WTC11 (cell line): ENCODE measurements around the gene ZNF407. TPM values are rescaled to one million over a fixed set of nuclear protein-coding genes. Genes with fewer than 3 reads are reported as not detected.

ENCODE experiments used
- ATAC-seq: fragments of 200-7000 bp; cut with Tn5 transposase; 2 replicates; pipeline ENCODE4 v1.10.0; 2021; ENCODE audit warnings: mild to moderate bottlenecking, moderate library complexity
- CTCF ChIA-PET: fragments of 300-600 bp; sonication (Branson Sonifier 250); formaldehyde crosslinking; loops from one replicate; lab custom pipeline; 2021; ENCODE audit warnings: antibody characterized with exemption; lab: Charles Lee
- POLR2A ChIA-PET: fragments of 350-600 bp; sonication (Branson Sonifier 250); formaldehyde crosslinking; loops from one replicate; lab custom pipeline; 2021; ENCODE audit warnings: antibody characterized with exemption; lab: Charles Lee
- DNase-seq: peaks from one replicate; pipeline ENCODE4 v3.0.0; 2021; ENCODE audit warnings: low spot score
- H3K27ac Mint-ChIP-seq: 2 replicates; pipeline ENCODE4 v1.8.0; 2021; ENCODE audit warnings: mixed read lengths
- H3K27me3 Mint-ChIP-seq: 2 replicates; pipeline ENCODE4 v1.8.0; 2021; ENCODE audit warnings: low read depth, mild to moderate bottlenecking, moderate library complexity, mixed read lengths
- H3K36me3 Mint-ChIP-seq: 2 replicates; pipeline ENCODE4 v1.8.0; 2021; ENCODE audit warnings: mixed read lengths
- H3K4me1 Mint-ChIP-seq: 2 replicates; pipeline ENCODE4 v1.8.0; 2022; ENCODE audit warnings: mixed read lengths
- H3K4me3 Mint-ChIP-seq: 2 replicates; pipeline ENCODE4 v1.8.0; 2021; ENCODE audit warnings: mild to moderate bottlenecking, moderate library complexity, mixed read lengths
- H3K9me3 Mint-ChIP-seq: 2 replicates; pipeline ENCODE4 v1.8.0; 2021; ENCODE audit warnings: mixed read lengths
- AFF4 ChIP-seq: sonication (generic); formaldehyde crosslinking; IDR thresholded peaks from 2 replicates; pipeline ENCODE4 v1.8.1; 2023; ENCODE audit warnings: mild to moderate bottlenecking, missing genetic modification reagents, borderline replicate concordance
- ARID4B ChIP-seq: sonication (generic); formaldehyde crosslinking; IDR thresholded peaks from 2 replicates; pipeline ENCODE4 v1.8.0; 2023; ENCODE audit warnings: missing genetic modification reagents, mild to moderate bottlenecking, borderline replicate concordance
- EMX1 ChIP-seq: fragments of 250-450 bp; sonication (Bioruptor Pico); IDR thresholded peaks from 2 replicates; pipeline ENCODE4 v1.8.0; 2021; ENCODE audit warnings: mild to moderate bottlenecking
- HMGA2 ChIP-seq: fragments of 250-450 bp; sonication (Bioruptor Pico); IDR thresholded peaks from 2 replicates; pipeline ENCODE4 v1.4.0; 2021; ENCODE audit warnings: mild to moderate bottlenecking, moderate library complexity
- MXD4 ChIP-seq: fragments of 250-450 bp; sonication (Bioruptor Pico); IDR thresholded peaks from 2 replicates; pipeline ENCODE4 v1.8.0; 2021; ENCODE audit warnings: mild to moderate bottlenecking, moderate library complexity, borderline replicate concordance
- MYBL2 ChIP-seq: sonication (generic); formaldehyde crosslinking; IDR thresholded peaks from 2 replicates; pipeline ENCODE4 v1.8.1; 2023; ENCODE audit warnings: mild to moderate bottlenecking, moderate library complexity, missing genetic modification reagents
- NFATC4 ChIP-seq: fragments of 250-450 bp; sonication (Bioruptor Pico); IDR thresholded peaks from 2 replicates; pipeline ENCODE4 v1.9.0; 2021; ENCODE audit warnings: mild to moderate bottlenecking
- NFE2L1 ChIP-seq: sonication (generic); formaldehyde crosslinking; IDR thresholded peaks from 2 replicates; pipeline ENCODE4 v1.8.1; 2023; ENCODE audit warnings: missing genetic modification reagents
- NFYB ChIP-seq: sonication (generic); formaldehyde crosslinking; conservative IDR thresholded peaks from 2 replicates; pipeline ENCODE4 v1.8.0; 2022; ENCODE audit warnings: low read depth, missing genetic modification reagents
- NR2C2 ChIP-seq: sonication (generic); formaldehyde crosslinking; IDR thresholded peaks from 2 replicates; pipeline ENCODE4 v1.8.0; 2022; ENCODE audit warnings: mild to moderate bottlenecking, missing genetic modification reagents
- OVOL2 ChIP-seq: fragments of 250-450 bp; sonication (Bioruptor Pico); IDR thresholded peaks from 2 replicates; pipeline ENCODE4 v1.9.0; 2021; ENCODE audit warnings: mild to moderate bottlenecking, borderline replicate concordance
- PRDM15 ChIP-seq: sonication (generic); formaldehyde crosslinking; IDR thresholded peaks from 2 replicates; pipeline ENCODE4 v1.8.0; 2022; ENCODE audit warnings: missing genetic modification reagents
- SMAD4 ChIP-seq: sonication (generic); formaldehyde crosslinking; IDR thresholded peaks from 2 replicates; pipeline ENCODE4 v1.8.0; 2022; ENCODE audit warnings: mild to moderate bottlenecking, missing genetic modification reagents
- TEAD1 ChIP-seq: sonication (generic); formaldehyde crosslinking; IDR thresholded peaks from 2 replicates; pipeline ENCODE4 v1.8.0; 2022; ENCODE audit warnings: mild to moderate bottlenecking, missing genetic modification reagents
- ZNF219 ChIP-seq: sonication (generic); formaldehyde crosslinking; IDR thresholded peaks from 2 replicates; pipeline ENCODE4 v1.8.0; 2023; ENCODE audit warnings: missing genetic modification reagents, mild to moderate bottlenecking, borderline replicate concordance
- ZNF317 ChIP-seq: sonication (generic); formaldehyde crosslinking; IDR thresholded peaks from 2 replicates; pipeline ENCODE4 v1.8.1; 2023; ENCODE audit warnings: low read depth, mild to moderate bottlenecking, moderate library complexity, missing genetic modification reagents, borderline replicate concordance
- ZNF423 ChIP-seq: fragments of 250-450 bp; sonication (Bioruptor Pico); IDR thresholded peaks from 2 replicates; pipeline ENCODE4 v2.1.2; 2022; ENCODE audit warnings: mild to moderate bottlenecking, moderate library complexity
- total RNA-seq: library from RNA; stranded (reverse); gene quantifications from 3 replicates; pipeline ENCODE4 v1.2.3, GENCODE V29; 2021
- TF ChIP-seq, protein P1 (sequence below): fragments of 250-450 bp; sonication (Bioruptor Pico); IDR thresholded peaks from 2 replicates; pipeline ENCODE4 v1.9.0; 2021; ENCODE audit warnings: mild to moderate bottlenecking, borderline replicate concordance

The ZNF407 gene
- total RNA-seq, 1 experiment from 2014 or later, result 6.5 TPM

DNA sequence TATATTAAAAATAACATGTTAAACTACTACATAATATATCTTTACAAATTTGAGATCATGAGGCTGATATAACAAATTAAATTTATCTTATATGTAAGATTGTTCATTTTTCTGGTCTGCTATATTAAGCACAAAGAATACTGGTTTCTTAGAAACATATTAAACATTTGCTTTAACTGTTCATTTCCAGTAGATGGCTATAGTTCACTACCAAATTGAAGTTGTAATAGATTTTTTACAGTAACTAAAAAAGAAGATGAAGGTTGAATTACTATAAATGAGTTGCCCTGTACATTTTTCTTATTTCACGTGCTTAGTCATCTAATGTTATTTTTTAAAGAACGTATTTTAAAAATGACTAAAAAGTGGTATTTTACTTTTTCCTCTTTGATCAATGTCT, 57.0 kb downstream of the ZNF407 start (continued):
- TF ChIP-seq ARID4B (no peak), ZNF317 (CRISPR knock-in tag) (no peak), PRDM15 (CRISPR knock-in tag) (no peak), NFYB (CRISPR knock-in tag) (no peak), TEAD1 (CRISPR knock-in tag) (no peak)

GRCh38 chr18:74661008-74661407, 63.3 kb downstream of the ZNF407 start:
- Mint-ChIP-seq H3K27ac (no peak overlapping the region), H3K36me3 (no peaks in the 10 kb centered on the region), H3K4me3 (no peak overlapping the region), H3K9me3 (no peaks in the 10 kb centered on the region), H3K4me1 (peaks cover 5% of the 10 kb centered on the region), H3K27me3 (no peaks in the 10 kb centered on the region)
- POLR2A ChIA-PET, result no interaction called here
- DNase-seq (no peak), ATAC-seq (no peak)
- TF ChIP-seq MYBL2 (CRISPR knock-in tag) (no peak), MXD4 (CRISPR knock-in tag) (no peak), AFF4 (CRISPR knock-in tag) (no peak), HMGA2 (CRISPR knock-in tag) (no peak), ZNF219 (CRISPR knock-in tag) (no peak), NFE2L1 (CRISPR knock-in tag) (no peak), EMX1 (CRISPR knock-in tag) (no peak), NR2C2 (no peak), OVOL2 (CRISPR knock-in tag) (no peak), NFATC4 (CRISPR knock-in tag) (no peak), SMAD4 (CRISPR knock-in tag) (no peak), ZNF423 (CRISPR knock-in tag) (no peak)
- TF ChIP-seq, protein P1, sequence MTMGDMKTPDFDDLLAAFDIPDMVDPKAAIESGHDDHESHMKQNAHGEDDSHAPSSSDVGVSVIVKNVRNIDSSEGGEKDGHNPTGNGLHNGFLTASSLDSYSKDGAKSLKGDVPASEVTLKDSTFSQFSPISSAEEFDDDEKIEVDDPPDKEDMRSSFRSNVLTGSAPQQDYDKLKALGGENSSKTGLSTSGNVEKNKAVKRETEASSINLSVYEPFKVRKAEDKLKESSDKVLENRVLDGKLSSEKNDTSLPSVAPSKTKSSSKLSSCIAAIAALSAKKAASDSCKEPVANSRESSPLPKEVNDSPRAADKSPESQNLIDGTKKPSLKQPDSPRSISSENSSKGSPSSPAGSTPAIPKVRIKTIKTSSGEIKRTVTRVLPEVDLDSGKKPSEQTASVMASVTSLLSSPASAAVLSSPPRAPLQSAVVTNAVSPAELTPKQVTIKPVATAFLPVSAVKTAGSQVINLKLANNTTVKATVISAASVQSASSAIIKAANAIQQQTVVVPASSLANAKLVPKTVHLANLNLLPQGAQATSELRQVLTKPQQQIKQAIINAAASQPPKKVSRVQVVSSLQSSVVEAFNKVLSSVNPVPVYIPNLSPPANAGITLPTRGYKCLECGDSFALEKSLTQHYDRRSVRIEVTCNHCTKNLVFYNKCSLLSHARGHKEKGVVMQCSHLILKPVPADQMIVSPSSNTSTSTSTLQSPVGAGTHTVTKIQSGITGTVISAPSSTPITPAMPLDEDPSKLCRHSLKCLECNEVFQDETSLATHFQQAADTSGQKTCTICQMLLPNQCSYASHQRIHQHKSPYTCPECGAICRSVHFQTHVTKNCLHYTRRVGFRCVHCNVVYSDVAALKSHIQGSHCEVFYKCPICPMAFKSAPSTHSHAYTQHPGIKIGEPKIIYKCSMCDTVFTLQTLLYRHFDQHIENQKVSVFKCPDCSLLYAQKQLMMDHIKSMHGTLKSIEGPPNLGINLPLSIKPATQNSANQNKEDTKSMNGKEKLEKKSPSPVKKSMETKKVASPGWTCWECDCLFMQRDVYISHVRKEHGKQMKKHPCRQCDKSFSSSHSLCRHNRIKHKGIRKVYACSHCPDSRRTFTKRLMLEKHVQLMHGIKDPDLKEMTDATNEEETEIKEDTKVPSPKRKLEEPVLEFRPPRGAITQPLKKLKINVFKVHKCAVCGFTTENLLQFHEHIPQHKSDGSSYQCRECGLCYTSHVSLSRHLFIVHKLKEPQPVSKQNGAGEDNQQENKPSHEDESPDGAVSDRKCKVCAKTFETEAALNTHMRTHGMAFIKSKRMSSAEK, result no peak
- CTCF ChIA-PET, result no interaction called here
